ENCODE results near the gene TMEM187. TPM values are rescaled to one million over a fixed set of nuclear protein-coding genes. Genes with fewer than 3 reads are reported as not detected.
"Not testable (repeated sequence)": the region's sequence is repeated elsewhere in the genome, so short reads cannot be mapped to it uniquely, and the experiment has no call there.

The TMEM187 gene
- total RNA-seq, 1 donor from 2014 or later: 2.4 TPM

DNA sequence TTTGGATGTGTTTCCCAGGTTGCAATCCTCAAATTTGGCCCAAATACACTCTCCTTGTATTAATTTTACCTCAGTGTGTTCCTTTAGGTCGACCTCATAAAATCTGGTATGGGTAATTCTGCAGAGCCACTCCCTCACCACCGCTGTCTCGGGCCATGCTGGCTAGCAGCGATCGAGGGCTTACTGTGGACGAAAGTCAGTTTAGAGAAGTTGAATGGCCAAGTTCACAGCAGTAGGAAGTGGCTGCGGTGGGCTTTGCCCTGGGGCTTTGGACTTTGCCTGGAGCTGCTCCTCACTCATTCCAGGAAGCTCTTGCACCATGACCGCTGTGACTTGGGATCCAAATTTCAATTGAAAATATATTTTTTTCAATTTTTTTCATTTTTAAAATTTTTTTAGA lies 19.6 kb downstream of the TMEM187 start:
- Histone ChIP-seq H3K9ac (no peak overlapping the region), H3F3A (ENCODE audit: low read depth) (no peaks in the 10 kb centered on the region), H3K4me2 (no peak overlapping the region), H3K27ac (no peak overlapping the region), H3K27me3 (no peaks in the 10 kb centered on the region), H3K4me1 (no peaks in the 10 kb centered on the region), H3K79me2 (ENCODE audit: low read depth) (no peaks in the 10 kb centered on the region), H2AFZ (replicated peaks) (no peak overlapping the region), H3K9me3 (ENCODE audit: low read depth) (peaks cover 5% of the 10 kb centered on the region), H3K4me3 (no peak overlapping the region), H4K20me1 (ENCODE audit: low read depth) (no peaks in the 10 kb centered on the region), H3K36me3 (no peaks in the 10 kb centered on the region)
- DNase-seq (ENCODE audit: low spot score): no peak
- Mint-ChIP-seq H3K27me3 (ENCODE audit: insufficient read depth, low read depth) (peaks cover 3% of the 10 kb centered on the region), H3K9me3 (peaks cover 10% of the 10 kb centered on the region), H3K4me1 (peaks cover 2% of the 10 kb centered on the region), H3K36me3 (no peaks in the 10 kb centered on the region), H3K4me3 (no peak overlapping the region), H3K27ac (no peak overlapping the region)
- TF ChIP-seq EZH2phosphoT487 (IDR thresholded peaks at IDR 0.05) (no peak), EZH2 (IDR thresholded peaks at IDR 0.05) (no peak)
- TF ChIP-seq, protein P1, sequence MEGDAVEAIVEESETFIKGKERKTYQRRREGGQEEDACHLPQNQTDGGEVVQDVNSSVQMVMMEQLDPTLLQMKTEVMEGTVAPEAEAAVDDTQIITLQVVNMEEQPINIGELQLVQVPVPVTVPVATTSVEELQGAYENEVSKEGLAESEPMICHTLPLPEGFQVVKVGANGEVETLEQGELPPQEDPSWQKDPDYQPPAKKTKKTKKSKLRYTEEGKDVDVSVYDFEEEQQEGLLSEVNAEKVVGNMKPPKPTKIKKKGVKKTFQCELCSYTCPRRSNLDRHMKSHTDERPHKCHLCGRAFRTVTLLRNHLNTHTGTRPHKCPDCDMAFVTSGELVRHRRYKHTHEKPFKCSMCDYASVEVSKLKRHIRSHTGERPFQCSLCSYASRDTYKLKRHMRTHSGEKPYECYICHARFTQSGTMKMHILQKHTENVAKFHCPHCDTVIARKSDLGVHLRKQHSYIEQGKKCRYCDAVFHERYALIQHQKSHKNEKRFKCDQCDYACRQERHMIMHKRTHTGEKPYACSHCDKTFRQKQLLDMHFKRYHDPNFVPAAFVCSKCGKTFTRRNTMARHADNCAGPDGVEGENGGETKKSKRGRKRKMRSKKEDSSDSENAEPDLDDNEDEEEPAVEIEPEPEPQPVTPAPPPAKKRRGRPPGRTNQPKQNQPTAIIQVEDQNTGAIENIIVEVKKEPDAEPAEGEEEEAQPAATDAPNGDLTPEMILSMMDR (IDR thresholded peaks at IDR 0.05): no peak

DNA sequence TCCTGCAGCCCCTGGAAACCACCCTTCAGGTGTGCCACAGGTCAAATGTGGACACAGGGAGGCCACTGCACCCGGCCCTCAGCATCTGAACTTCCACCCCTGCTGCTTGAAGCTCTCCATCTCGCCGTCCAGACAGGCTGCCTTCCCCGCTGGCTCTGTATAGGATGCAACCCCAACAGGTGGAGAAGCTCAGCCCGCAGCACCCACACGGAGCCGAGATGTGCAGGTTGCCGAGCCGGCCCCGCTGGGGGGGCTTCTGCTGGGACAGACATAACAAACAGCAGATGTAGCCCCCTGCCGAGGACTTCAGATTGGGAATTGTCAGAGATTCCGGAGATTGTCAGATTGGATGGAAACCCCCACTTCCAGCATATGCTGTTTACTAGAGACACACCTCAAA lies 20.5 kb downstream of the TMEM187 start:
- no peak for TF ChIP-seq EZH2phosphoT487 (IDR thresholded peaks at IDR 0.05)
- TF ChIP-seq EZH2 (IDR thresholded peaks at IDR 0.05): no peak
- TF ChIP-seq, protein P1 (IDR thresholded peaks at IDR 0.05): no peak
- Histone ChIP-seq H2AFZ (replicated peaks) (no peak overlapping the region), H3K9ac (no peak overlapping the region), H3K9me3 (ENCODE audit: low read depth) (peaks cover 5% of the 10 kb centered on the region), H3K4me1 (no peaks in the 10 kb centered on the region), H3K4me3 (no peak overlapping the region), H4K20me1 (ENCODE audit: low read depth) (no peaks in the 10 kb centered on the region), H3K27me3 (no peaks in the 10 kb centered on the region), H3K36me3 (no peaks in the 10 kb centered on the region), H3K79me2 (ENCODE audit: low read depth) (no peaks in the 10 kb centered on the region), H3F3A (ENCODE audit: low read depth) (no peaks in the 10 kb centered on the region), H3K4me2 (no peak overlapping the region), H3K27ac (no peak overlapping the region)
- Mint-ChIP-seq H3K27me3 (ENCODE audit: insufficient read depth, low read depth) (peaks cover 3% of the 10 kb centered on the region), H3K36me3 (no peaks in the 10 kb centered on the region), H3K9me3 (peaks cover 10% of the 10 kb centered on the region), H3K4me3 (no peak overlapping the region), H3K27ac (no peak overlapping the region), H3K4me1 (peaks cover 2% of the 10 kb centered on the region)
- no peak for DNase-seq (ENCODE audit: low spot score)

DNA sequence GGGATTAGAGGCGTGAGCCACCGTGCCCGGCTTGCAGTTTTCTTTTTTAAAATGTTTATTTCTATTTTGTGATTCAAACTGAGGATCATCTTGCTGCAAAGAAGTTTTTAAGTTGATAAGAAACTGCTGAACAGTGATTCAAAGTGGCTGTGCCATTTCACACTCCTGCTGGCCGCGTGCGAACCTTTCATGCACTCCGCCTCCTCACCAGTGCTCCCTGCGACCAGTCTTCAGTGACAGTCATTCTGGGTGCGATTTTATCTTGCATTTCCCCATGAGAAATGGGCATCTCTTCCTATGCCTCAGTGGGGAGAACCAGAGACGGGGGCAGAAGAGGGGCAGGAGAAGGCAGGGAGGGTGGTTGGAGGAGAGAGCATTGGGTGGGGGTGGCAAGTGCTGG lies 21.4 kb downstream of the TMEM187 start:
- H3K9me3 Mint-ChIP-seq: peaks cover 10% of the 10 kb centered on the region
- no peak for TF ChIP-seq EZH2phosphoT487 (IDR thresholded peaks at IDR 0.05)
- TF ChIP-seq, protein P1 (IDR thresholded peaks at IDR 0.05): no peak
- no peak for TF ChIP-seq EZH2 (IDR thresholded peaks at IDR 0.05)
- no peak overlapping the region for H3K27ac Mint-ChIP-seq
- Histone ChIP-seq H3K4me1 (no peaks in the 10 kb centered on the region), H3K27ac (no peak overlapping the region), H4K20me1 (ENCODE audit: low read depth) (no peaks in the 10 kb centered on the region), H3K79me2 (ENCODE audit: low read depth) (no peaks in the 10 kb centered on the region), H3K9me3 (ENCODE audit: low read depth) (peaks cover 5% of the 10 kb centered on the region), H3K4me3 (no peak overlapping the region), H3K27me3 (no peaks in the 10 kb centered on the region), H3F3A (ENCODE audit: low read depth) (no peaks in the 10 kb centered on the region), H2AFZ (replicated peaks) (no peak overlapping the region), H3K9ac (no peak overlapping the region), H3K4me2 (no peak overlapping the region), H3K36me3 (no peaks in the 10 kb centered on the region)
- DNase-seq (ENCODE audit: low spot score): no peak
- no peaks in the 10 kb centered on the region for H3K36me3 Mint-ChIP-seq
- H3K4me1 Mint-ChIP-seq: peaks cover 2% of the 10 kb centered on the region
- peaks cover 3% of the 10 kb centered on the region for H3K27me3 Mint-ChIP-seq (ENCODE audit: insufficient read depth, low read depth)
- H3K4me3 Mint-ChIP-seq: no peak overlapping the region

DNA sequence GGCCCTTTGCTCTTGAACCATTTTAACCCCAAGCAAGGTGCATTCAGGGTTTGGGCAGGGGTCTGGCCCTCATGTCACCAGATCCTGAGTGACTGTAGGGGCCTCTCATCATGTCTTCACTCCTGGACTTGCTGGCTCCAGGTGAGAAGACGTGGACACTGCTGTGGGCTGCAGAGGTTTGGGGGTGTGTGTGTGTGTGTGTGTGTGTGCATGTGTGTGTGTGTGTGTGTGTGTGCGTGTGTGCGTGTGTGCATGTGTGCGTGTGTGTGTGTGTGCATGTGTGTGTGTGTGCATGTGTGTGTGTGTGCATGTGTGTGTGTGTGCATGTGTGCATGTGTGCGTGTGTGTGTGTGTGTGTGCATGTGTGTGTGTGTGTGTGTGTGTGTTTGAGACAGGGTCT lies 21.8 kb downstream of the TMEM187 start:
- not testable (repeated sequence) for H3K79me2 ChIP-seq (ENCODE audit: low read depth); H3K9ac ChIP-seq; H3K4me2 ChIP-seq; H3K27me3 ChIP-seq; H3K36me3 ChIP-seq; H3K27ac ChIP-seq; H3K4me3 ChIP-seq; DNase-seq (ENCODE audit: low spot score); H3K4me1 Mint-ChIP-seq; H3K27ac Mint-ChIP-seq; H3K4me1 ChIP-seq; H3K27me3 Mint-ChIP-seq (ENCODE audit: insufficient read depth, low read depth); H3K9me3 Mint-ChIP-seq; H2AFZ ChIP-seq (replicated peaks); H3K36me3 Mint-ChIP-seq; H3F3A ChIP-seq (ENCODE audit: low read depth); H3K4me3 Mint-ChIP-seq; H4K20me1 ChIP-seq (ENCODE audit: low read depth); H3K9me3 ChIP-seq (ENCODE audit: low read depth)

All from neural progenitor cell (in vitro differentiated cells).